ENCODE data around the gene FOXN3.

GRCh38 chr14:89420502-89420901 is 3.5 kb upstream of the FOXN3 start:
- no peak for TF ChIP-seq POLR2A (IDR thresholded peaks at IDR 0.05; ENCODE audit: low read depth, low read length)
- TF ChIP-seq POLR2AphosphoS5 (IDR thresholded peaks at IDR 0.05; ENCODE audit: low read depth, low read length) = no peak

Measured in GM12892 (cell line).